ENCODE results near the gene XPO6. TPM values are rescaled to one million over a fixed set of nuclear protein-coding genes. Genes with fewer than 3 reads are reported as not detected.

XPO6 gene
- total RNA-seq, 1 experiment from 2014 or later, result 124 TPM

DNA sequence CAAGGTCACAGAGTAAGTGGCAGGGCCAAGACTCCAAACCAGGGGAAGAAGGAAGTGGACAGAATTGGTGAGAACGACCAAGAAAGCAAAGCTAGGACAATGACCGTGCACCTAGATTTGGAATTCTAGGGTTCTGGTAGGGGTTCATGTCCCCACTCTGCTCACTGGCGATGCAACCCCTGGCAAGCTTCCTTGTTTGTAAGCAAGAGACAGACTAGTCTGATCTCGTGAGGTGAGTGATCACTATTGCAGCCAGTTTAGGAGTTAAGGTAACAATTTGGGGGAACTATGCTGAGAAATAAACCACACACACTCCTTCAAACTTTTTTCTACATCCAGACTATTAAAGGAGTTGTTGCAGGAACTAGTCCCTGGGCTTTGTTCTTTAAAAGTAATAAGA lies 48.1 kb downstream of the XPO6 start:
- Mint-ChIP-seq H3K27me3 (ENCODE audit: low read depth) (no peaks in the 10 kb centered on the region), H3K27ac (peak overlapping the region in 2 of 3 experiments; percentile 37 to 73; a peak in 3 of 7 replicates), H3K9me3 (no peaks in the 10 kb centered on the region), H3K36me3 (ENCODE audit: insufficient read depth in 1 of 3, low read depth in 3 of 3) (peaks cover 13 to 61% (median 30%) of the 10 kb centered on the region in 3 experiments; a peak in 6 of 7 replicates), H3K4me1 (peaks cover 8 to 18% of the 10 kb centered on the region in 2 experiments; a peak in 3 of 4 replicates), H3K4me3 (no peak overlapping the region)
- Histone ChIP-seq H4K5ac (ENCODE audit: insufficient read length, low read depth, low read length) (no peak overlapping the region), H3K79me1 (ENCODE audit: insufficient read depth, low read depth, low read length, poor library complexity, severe bottlenecking) (peaks cover 2% of the 10 kb centered on the region), H4K20me1 (ENCODE audit: control insufficient read depth, insufficient read depth, insufficient read length) (no peaks in the 10 kb centered on the region), H4K91ac (ENCODE audit: insufficient read length, low read depth, low read length) (no peak overlapping the region), H3K18ac (ENCODE audit: insufficient read length, low read depth, low read length) (no peak overlapping the region), H3K9ac (ENCODE audit: extremely low read depth, insufficient read length, low read length) (no peak overlapping the region), H3K4me2 (ENCODE audit: insufficient read depth, insufficient read length, low read length) (no peak overlapping the region), H2AK5ac (ENCODE audit: insufficient read length, low read length) (no peak overlapping the region), H3K23me2 (ENCODE audit: insufficient read length, low read depth, low read length, poor library complexity, severe bottlenecking) (no peaks in the 10 kb centered on the region), H3K9me3 (ENCODE audit: control insufficient read depth, low read depth, low read length) (no peaks in the 10 kb centered on the region), H2BK120ac (ENCODE audit: low read depth, low read length, poor library complexity, severe bottlenecking) (no peak overlapping the region), H3K4ac (ENCODE audit: low read depth, low read length) (no peak overlapping the region), H4K8ac (replicated peaks; ENCODE audit: insufficient read length, low read depth, low read length) (no peak overlapping the region), H2BK20ac (ENCODE audit: low read depth, low read length, poor library complexity, severe bottlenecking) (no peak overlapping the region), H3K27me3 (ENCODE audit: insufficient read depth, low read length) (no peaks in the 10 kb centered on the region), H2BK15ac (ENCODE audit: low read depth, low read length) (no peak overlapping the region), H3K27ac (ENCODE audit: insufficient read length, low read depth, low read length) (no peak overlapping the region), H2BK12ac (ENCODE audit: insufficient read length, low read depth, low read length) (no peak overlapping the region), H3K23ac (ENCODE audit: insufficient read length, low read depth, low read length) (no peak overlapping the region), H3K14ac (ENCODE audit: insufficient read depth, low read length) (no peak overlapping the region), H3K4me1 (ENCODE audit: insufficient read depth, low read length) (no peaks in the 10 kb centered on the region), H3K79me2 (ENCODE audit: insufficient read depth, low read length) (no peaks in the 10 kb centered on the region), H3T11ph (ENCODE audit: low read length) (no peak overlapping the region), H3K56ac (ENCODE audit: insufficient read length, low read depth, low read length) (no peak overlapping the region), H2AFZ (ENCODE audit: low read length) (no peak overlapping the region), H2BK5ac (ENCODE audit: insufficient read length, low read length) (no peak overlapping the region)
- no peak for DNase-seq
- no CpG with 5 or more reads among the region's 4 CpGs for WGBS (ENCODE audit: extremely low coverage, insufficient read length, low lambda C conversion rate)
- TF ChIP-seq, protein P1, sequence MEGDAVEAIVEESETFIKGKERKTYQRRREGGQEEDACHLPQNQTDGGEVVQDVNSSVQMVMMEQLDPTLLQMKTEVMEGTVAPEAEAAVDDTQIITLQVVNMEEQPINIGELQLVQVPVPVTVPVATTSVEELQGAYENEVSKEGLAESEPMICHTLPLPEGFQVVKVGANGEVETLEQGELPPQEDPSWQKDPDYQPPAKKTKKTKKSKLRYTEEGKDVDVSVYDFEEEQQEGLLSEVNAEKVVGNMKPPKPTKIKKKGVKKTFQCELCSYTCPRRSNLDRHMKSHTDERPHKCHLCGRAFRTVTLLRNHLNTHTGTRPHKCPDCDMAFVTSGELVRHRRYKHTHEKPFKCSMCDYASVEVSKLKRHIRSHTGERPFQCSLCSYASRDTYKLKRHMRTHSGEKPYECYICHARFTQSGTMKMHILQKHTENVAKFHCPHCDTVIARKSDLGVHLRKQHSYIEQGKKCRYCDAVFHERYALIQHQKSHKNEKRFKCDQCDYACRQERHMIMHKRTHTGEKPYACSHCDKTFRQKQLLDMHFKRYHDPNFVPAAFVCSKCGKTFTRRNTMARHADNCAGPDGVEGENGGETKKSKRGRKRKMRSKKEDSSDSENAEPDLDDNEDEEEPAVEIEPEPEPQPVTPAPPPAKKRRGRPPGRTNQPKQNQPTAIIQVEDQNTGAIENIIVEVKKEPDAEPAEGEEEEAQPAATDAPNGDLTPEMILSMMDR (conservative IDR thresholded peaks at IDR 0.05), result no peak

Measured in H9 (cell line).